Sigmoid colon (tissue), 7 donors: ENCODE measurements around the gene TMEM129. TPM values are rescaled to one million over a fixed set of nuclear protein-coding genes. Genes with fewer than 3 reads are reported as not detected.

Experiments used
- DNase-seq: peaks from one replicate; pipeline ENCODE4 v3.0.0-alpha.2; 2019
- H3K27ac ChIP-seq, 4 donors: fragments of 200-600 bp; sonication (generic); one replicate each; pipeline ENCODE4 v1.5.1; 2016 to 2019; ENCODE audit warnings: mild to moderate bottlenecking in 1 of 4
- H3K27me3 ChIP-seq, 3 donors: fragments of 200-600 bp; sonication (generic); one replicate each; pipeline ENCODE4 v1.5.1; 2019; ENCODE audit warnings: mild to moderate bottlenecking in 1 of 3
- H3K36me3 ChIP-seq, 4 donors: fragments of 200-600 bp; sonication (generic); one replicate each; pipeline ENCODE4 v1.5.1; 2016 to 2019
- H3K4me1 ChIP-seq, 4 donors: fragments of 200-600 bp; sonication (generic); one replicate each; pipeline ENCODE4 v1.5.1; 2017 to 2019
- H3K4me3 ChIP-seq, 4 donors: fragments of 200-600 bp; sonication (generic); one replicate each; pipeline ENCODE4 v1.5.1; 2017 to 2019; ENCODE audit warnings: mild to moderate bottlenecking in 2 of 4, moderate library complexity in 1 of 4
- H3K9me3 ChIP-seq, 4 donors: fragments of 200-600 bp in 3 of 4; sonication (generic) in 3 of 4; one replicate each; pipeline versions ENCODE4 v1.5.1 to v1.6.1; 2013 to 2019
- CTCF ChIP-seq, 4 experiments: fragments of 450-650 bp in 3 of 4; fragments of 200-600 bp in 1 of 4; IDR thresholded peaks; one replicate each; pipeline ENCODE4 v1.5.1; 2016 to 2019; ENCODE audit warnings: antibody characterized with exemption in 4 of 4, mild to moderate bottlenecking in 3 of 4, moderate library complexity in 2 of 4
- EP300 ChIP-seq, 4 donors: sonication (generic); formaldehyde crosslinking; IDR thresholded peaks; one replicate each; pipeline ENCODE4 v1.6.1; 2017; ENCODE audit warnings: antibody characterized with exemption in 4 of 4
- POLR2A ChIP-seq, 2 donors: fragments of 450-650 bp; IDR thresholded peaks; one replicate each; pipeline ENCODE4 v1.6.1; 2016; ENCODE audit warnings: antibody characterized with exemption in 2 of 2, mild to moderate bottlenecking in 2 of 2, moderate library complexity in 2 of 2
- POLR2AphosphoS5 ChIP-seq, 4 donors: sonication (generic); formaldehyde crosslinking; IDR thresholded peaks; one replicate each; pipeline ENCODE4 v1.6.1; 2017; ENCODE audit warnings: antibody characterized with exemption in 4 of 4
- WGBS, 2 donors: extraction: QIAGEN DNeasy Blood & Tissue Kit; methylation state at CpG; one replicate each; pipeline ENCODE4 v1.1.7; 2013; 5-methylcytosine and 5-hydroxymethylcytosine counted together
- intact Hi-C: fragments of 100-400 bp; cut with DNase I; formaldehyde crosslinking; loops from one replicate; pipeline ENCODE4 v1.15.1; 2023
- polyA plus RNA-seq, 3 donors: library from polyadenylated mRNA; stranded (reverse); fragments of 200-250 nt; gene quantifications; one replicate each; pipeline ENCODE4 v1.2.3, GENCODE V29; 2013
- total RNA-seq, 4 donors: library from RNA; depleted of rRNA; stranded (reverse); fragments of >200 nt; gene quantifications; one replicate each; pipeline ENCODE4 v1.1.0, GENCODE V29; 2016
- donor health status: healthy with polysubstance abuse.
- donor health status: Bipolar disorder and iron deficiency.
- donor health status: healthy.

Gene TMEM129
- total and polyA plus RNA-seq, 7 donors = 16.9 to 51.4 (median 42.4) TPM

- no peak for TF ChIP-seq POLR2AphosphoS5 (IDR thresholded peaks at IDR 0.05)
- TF ChIP-seq EP300 (IDR thresholded peaks at IDR 0.05) = no peak
- TF ChIP-seq POLR2A (IDR thresholded peaks at IDR 0.05) = no peak
- no peak for TF ChIP-seq CTCF (IDR thresholded peaks at IDR 0.05)
- no peak for DNase-seq
- Histone ChIP-seq H3K27me3 (no peaks in the 10 kb centered on the region), H3K4me3 (no peak overlapping the region), H3K9me3 (no peaks in the 10 kb centered on the region), H3K4me1 (peaks cover 0 to 20% (median 11%) of the 10 kb centered on the region in 4 donors), H3K36me3 (peaks cover 0 to 5% (median under 1%) of the 10 kb centered on the region in 4 donors), H3K27ac (peak overlapping the region; percentile 72 to 81 (median 79))
- intact Hi-C loops = loop anchor here (2.0 kb wide), 1 partner anchor 27 kb away; the partner anchor contains the start of gene SLBP
- WGBS, 2 donors = 62 to 86% methylated on average over 23 of the region's 23 CpGs
Observed at GRCh38 chr4:1685235-1686150, 35.6 kb downstream of the TMEM129 start.

GRCh38 chr4:1684506-1685234, 36.5 kb downstream of the TMEM129 start:
- intact Hi-C loops = loop anchor here (1.0 to 2.0 kb wide), 2 partner anchors 28 to 39 kb away; partner anchors contain the start of gene SLBP
- H3K27ac ChIP-seq = peak overlapping the region; percentile 72 to 81 (median 79)
- TF ChIP-seq CTCF (IDR thresholded peaks at IDR 0.05) (no peak), POLR2AphosphoS5 (IDR thresholded peaks at IDR 0.05) (no peak), POLR2A (IDR thresholded peaks at IDR 0.05) (no peak), EP300 (IDR thresholded peaks at IDR 0.05) (no peak)
- H3K4me1 ChIP-seq = peaks cover 0 to 20% (median 11%) of the 10 kb centered on the region in 4 donors
- no peaks in the 10 kb centered on the region for H3K27me3 ChIP-seq
- H3K9me3 ChIP-seq = no peaks in the 10 kb centered on the region
- WGBS, 2 donors = 15 to 29% methylated on average over 66 of the region's 66 CpGs
- H3K36me3 ChIP-seq = no peaks in the 10 kb centered on the region
- peak; percentile 95 for DNase-seq
- H3K4me3 ChIP-seq = peak overlapping the region; percentile 24 to 78 (median 56)

GRCh38 chr4:1683736-1684505, 37.2 kb downstream of the TMEM129 start, which contains the start of gene FAM53A:
Gene FAM53A, minus strand, starts transcription at chr4:1684313. Its CDS starts 15,572 bp downstream, at chr4:1668741.
- Histone ChIP-seq H3K36me3 (no peaks in the 10 kb centered on the region), H3K9me3 (no peaks in the 10 kb centered on the region), H3K27me3 (no peaks in the 10 kb centered on the region), H3K4me3 (peak within 1 kb of the TSS; percentile 36 to 78 (median 63)), H3K27ac (peak within 1 kb of the TSS; percentile 89 to 95 (median 90)), H3K4me1 (peaks cover 0 to 20% (median 11%) of the 10 kb centered on the region in 4 donors)
- intact Hi-C loops = loop anchor here (1.0 to 2.0 kb wide), 2 partner anchors 29 to 39 kb away; partner anchors contain the start of gene SLBP
- TF ChIP-seq CTCF (IDR thresholded peaks at IDR 0.05) (no peak), POLR2A (IDR thresholded peaks at IDR 0.05) (no peak), EP300 (IDR thresholded peaks at IDR 0.05) (no peak), POLR2AphosphoS5 (IDR thresholded peaks at IDR 0.05) (peak in 1 of 4 donors; percentile 27)
- DNase-seq = peak; percentile 74
- 1% methylated on average over 118 of the region's 118 CpGs for WGBS, 2 donors

GRCh38 chr4:1683261-1683735, 37.8 kb downstream of the TMEM129 start:
- no peak for TF ChIP-seq CTCF (IDR thresholded peaks at IDR 0.05)
- no peak for TF ChIP-seq POLR2A (IDR thresholded peaks at IDR 0.05)
- peak in 1 of 4 donors; percentile 13 for TF ChIP-seq POLR2AphosphoS5 (IDR thresholded peaks at IDR 0.05)
- no peak for TF ChIP-seq EP300 (IDR thresholded peaks at IDR 0.05)
- H3K4me3 ChIP-seq = peak overlapping the region; percentile 36 to 78 (median 63)
- H3K27me3 ChIP-seq = no peaks in the 10 kb centered on the region
- H3K27ac ChIP-seq = peak overlapping the region; percentile 89 to 95 (median 90)
- intact Hi-C loops = no loop called here
- H3K9me3 ChIP-seq = no peaks in the 10 kb centered on the region
- H3K36me3 ChIP-seq = no peaks in the 10 kb centered on the region
- WGBS, 2 donors = 6 to 9% methylated on average over 13 of the region's 13 CpGs
- H3K4me1 ChIP-seq = peaks cover 0 to 20% (median 11%) of the 10 kb centered on the region in 4 donors
- DNase-seq = peak; percentile 86
